Esophagus muscularis mucosa (tissue), 3 donors: ENCODE measurements around the gene CYP4F22.

Source experiments
- CTCF ChIP-seq, 3 experiments: fragments of 200-600 bp in 2 of 3; fragments of 450-650 bp in 1 of 3; sonication (generic) in 2 of 3; IDR thresholded peaks; one replicate each; pipeline ENCODE4 v1.5.1; 2017 to 2019; ENCODE audit warnings: antibody characterized with exemption in 3 of 3, mild to moderate bottlenecking in 2 of 3, moderate library complexity in 1 of 3
- POLR2AphosphoS5 ChIP-seq, 2 donors: sonication (generic); formaldehyde crosslinking; IDR thresholded peaks; one replicate each; pipeline ENCODE4 v1.6.1; 2017; ENCODE audit warnings: antibody characterized with exemption in 2 of 2

- TF ChIP-seq POLR2AphosphoS5 (IDR thresholded peaks at IDR 0.05) (no peak), CTCF (IDR thresholded peaks at IDR 0.05) (no peak)
These were observed 28.0 kb downstream of the CYP4F22 start for GRCh38 chr19:15536350-15536749.
